HL-60/S4 (cell line): ENCODE data around the gene NTSR1.

Experiments
- in situ Hi-C: fragments of 300-500 bp; cut with MboI; formaldehyde crosslinking; loops from 2 replicates; pipeline ENCODE4 v1.14.3; 2022; ENCODE audit warnings: low sequenced_read_pairs

Gene NTSR1

GRCh38 chr20:62692801-62693523, 15.7 kb upstream of the NTSR1 start:
- in situ Hi-C loops = no loop called here

- in situ Hi-C loops = no loop called here
These were observed 15.1 kb upstream of the NTSR1 start for GRCh38 chr20:62693524-62693922.

- in situ Hi-C loops = no loop called here
These were observed 14.5 kb upstream of the NTSR1 start for GRCh38 chr20:62694106-62694505.

- in situ Hi-C loops = no loop called here
These were observed 13.8 kb upstream of the NTSR1 start for GRCh38 chr20:62694868-62695267.

- in situ Hi-C loops = no loop called here
These were observed 12.9 kb upstream of the NTSR1 start for GRCh38 chr20:62695448-62696414.

GRCh38 chr20:62696434-62696957, 12.1 kb upstream of the NTSR1 start:
- in situ Hi-C loops = no loop called here

- in situ Hi-C loops = no loop called here
These were observed 11.6 kb upstream of the NTSR1 start for GRCh38 chr20:62696989-62697388.

GRCh38 chr20:62697468-62697912, 11.1 kb upstream of the NTSR1 start:
- in situ Hi-C loops = no loop called here

GRCh38 chr20:62698231-62698630, 10.4 kb upstream of the NTSR1 start:
- in situ Hi-C loops = no loop called here

- in situ Hi-C loops = no loop called here
These were observed 9.3 kb upstream of the NTSR1 start for GRCh38 chr20:62699296-62699695.

- in situ Hi-C loops = no loop called here
These were observed 8.9 kb upstream of the NTSR1 start for GRCh38 chr20:62699741-62700140.

- in situ Hi-C loops = no loop called here
These were observed 8.2 kb upstream of the NTSR1 start for GRCh38 chr20:62700261-62700930.

- in situ Hi-C loops = no loop called here
These were observed 7.2 kb upstream of the NTSR1 start for GRCh38 chr20:62701161-62702012.

- in situ Hi-C loops = no loop called here
These were observed 6.7 kb upstream of the NTSR1 start for GRCh38 chr20:62702013-62702300.

- in situ Hi-C loops = no loop called here
These were observed 5.5 kb upstream of the NTSR1 start for GRCh38 chr20:62702895-62703852.

- in situ Hi-C loops = no loop called here
These were observed 4.8 kb upstream of the NTSR1 start for GRCh38 chr20:62703853-62704228.

GRCh38 chr20:62704341-62704948, 4.2 kb upstream of the NTSR1 start:
- in situ Hi-C loops = no loop called here

- in situ Hi-C loops = no loop called here
These were observed 3.0 kb upstream of the NTSR1 start for GRCh38 chr20:62705627-62706026.

GRCh38 chr20:62706344-62706743, 2.3 kb upstream of the NTSR1 start:
- in situ Hi-C loops = no loop called here
